Neural progenitor cell (in vitro differentiated cells): Measurements from ENCODE around the gene FECH.

Experiments
- CTCF ChIP-seq: fragments of 200-600 bp; sonication (generic); IDR thresholded peaks from 2 replicates; pipeline ENCODE4 v1.5.1; 2017; ENCODE audit warnings: antibody characterized with exemption, mild to moderate bottlenecking
- EZH2 ChIP-seq: fragments of 200-600 bp; sonication (generic); IDR thresholded peaks from 2 replicates; pipeline ENCODE4 v1.6.1; 2017; ENCODE audit warnings: antibody characterized with exemption, mild to moderate bottlenecking, moderate library complexity
- EZH2phosphoT487 ChIP-seq: fragments of 200-600 bp; sonication (generic); IDR thresholded peaks from 2 replicates; pipeline ENCODE4 v1.6.1; 2017; ENCODE audit warnings: antibody characterized with exemption

DNA sequence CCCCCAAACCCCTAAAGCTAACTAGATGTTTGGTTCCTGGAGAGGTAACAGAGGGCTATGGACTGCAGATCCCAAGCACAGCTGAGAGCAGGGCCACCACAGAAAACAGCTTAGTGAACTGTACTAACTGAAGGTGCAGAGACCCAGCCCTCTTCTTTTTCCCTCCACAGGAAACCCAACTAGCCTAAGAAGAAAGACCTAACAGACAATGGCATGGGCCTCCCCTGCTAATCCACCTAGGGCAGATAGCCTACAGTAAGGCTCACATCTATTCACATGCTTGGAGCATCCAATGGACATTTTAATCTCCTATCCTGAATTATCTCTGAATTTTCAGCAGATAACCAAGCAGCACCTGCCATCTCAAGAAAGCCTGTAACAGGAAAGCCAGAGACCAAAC, 8.8 kb upstream of the FECH start:
- TF ChIP-seq CTCF (no peak), EZH2phosphoT487 (no peak), EZH2 (no peak)
